Right lobe of liver (tissue), 6 donors: ENCODE data around the gene SNX30. TPM values are rescaled to one million over a fixed set of nuclear protein-coding genes. Genes with fewer than 3 reads are reported as not detected.

Experiments used
- ATAC-seq, 4 donors: fragments of 200-7000 bp; cut with Tn5 transposase; one replicate each; pipeline ENCODE4 v1.9.1; 2020; ENCODE audit warnings: mild to moderate bottlenecking in 4 of 4, moderate library complexity in 4 of 4
- DNase-seq, 3 donors: peaks; one replicate each; pipeline ENCODE4 v3.0.0-alpha.2; 2020
- H3K27ac ChIP-seq, 3 donors: fragments of 200-600 bp; one replicate each; pipeline ENCODE4 v1.8.0; 2022
- H3K27me3 ChIP-seq, 2 donors: fragments of 200-600 bp; one replicate each; pipeline ENCODE4 v1.8.0; 2022
- H3K36me3 ChIP-seq, 4 donors: fragments of 200-600 bp; sonication (generic) in 1 of 4; one replicate each; pipeline versions ENCODE4 v1.5.1 to v1.8.0; 2017 to 2022; ENCODE audit warnings: control low read depth in 1 of 4
- H3K4me1 ChIP-seq, 4 donors: fragments of 200-600 bp; sonication (generic) in 1 of 4; one replicate each; pipeline versions ENCODE4 v1.5.1 to v1.8.0; 2017 to 2022; ENCODE audit warnings: control low read depth in 1 of 4
- H3K4me3 ChIP-seq, 3 donors: fragments of 200-600 bp; one replicate each; pipeline ENCODE4 v1.8.0; 2022
- H3K9me3 ChIP-seq, 4 donors: fragments of 200-600 bp; sonication (generic) in 1 of 4; one replicate each; pipeline versions ENCODE4 v1.5.1 to v1.8.0; 2017 to 2022; ENCODE audit warnings: control low read depth in 1 of 4
- CTCF ChIP-seq, 4 donors: fragments of 200-600 bp in 3 of 4; fragments of 450-650 bp in 1 of 4; IDR thresholded peaks; one replicate each; pipeline versions ENCODE4 v1.5.1 to v1.8.0; 2016 to 2022; ENCODE audit warnings: antibody characterized with exemption in 4 of 4, mild to moderate bottlenecking in 2 of 4
- POLR2A ChIP-seq: fragments of 450-650 bp; IDR thresholded peaks from one replicate; pipeline ENCODE4 v1.6.1; 2017; ENCODE audit warnings: antibody characterized with exemption, mild to moderate bottlenecking
- WGBS: methylation state at CpG from one replicate; pipeline ENCODE4 v1.1.6; 2018; ENCODE audit warnings: low coverage, low lambda C conversion rate; ENCODE audit not compliant: insufficient coverage; ENCODE audit errors: missing lambda C conversion rate; 5-methylcytosine and 5-hydroxymethylcytosine counted together
- intact Hi-C, 2 donors: fragments of 100-400 bp; cut with DNase I; formaldehyde crosslinking; loops; one replicate each; pipeline versions ENCODE4 v1.11.2 to v1.14.1; 2022
- total RNA-seq, 6 experiments: library from RNA; depleted of rRNA in 2 of 6; stranded (reverse); fragments of >200 nt in 2 of 6; fragmentation: NEBNext Ultra II Directional in 3 of 6; extraction: Animal tissue kit (Norgen Biotek cat#: 25700) in 3 of 6; gene quantifications; one replicate each; pipeline versions ENCODE4 v1.1.0 to v1.2.4, GENCODE V29; 2016 to 2023
- donor health status: DM: no; HTN: yes; CAD: no.
- donor health status: DM: no; HTN: no; CAD: no.
- donor health status: DM: no; HTN: no; CAD: no.
- donor health status: DM: no; HTN: yes; CAD: no.
- donor health status: DM: no; HTN: yes; CAD: no.

SNX30 gene
- total RNA-seq, 6 experiments from 2014 or later = 5.2 to 9.0 (median 7.5) TPM

- no peaks in the 10 kb centered on the region for H3K4me1 ChIP-seq
- H3K4me3 ChIP-seq = no peak overlapping the region
- H3K9me3 ChIP-seq = no peaks in the 10 kb centered on the region
- H3K27ac ChIP-seq = no peak overlapping the region
- TF ChIP-seq POLR2A = no peak
- TF ChIP-seq CTCF (IDR thresholded peaks at IDR 0.05) = no peak
- intact Hi-C loops = no loop called here
- 88% methylated on average over 1 of the region's 1 CpG for WGBS
- H3K27me3 ChIP-seq = no peaks in the 10 kb centered on the region
- ATAC-seq (no peak), DNase-seq (no peak)
- H3K36me3 ChIP-seq = no peaks in the 10 kb centered on the region
Measured at GRCh38 chr9:112866662-112867274, 116.2 kb downstream of the SNX30 start.

- H3K27me3 ChIP-seq = no peaks in the 10 kb centered on the region
- no peak for TF ChIP-seq POLR2A
- no peak for TF ChIP-seq CTCF (IDR thresholded peaks at IDR 0.05)
- WGBS = 60% methylated on average over 3 of the region's 3 CpGs
Measured at GRCh38 chr9:112867275-112867991, 116.9 kb downstream of the SNX30 start.

GRCh38 chr9:112868461-112868860 is 117.9 kb downstream of the SNX30 start:
- no peak for ATAC-seq

More at GRCh38 chr9:112867275-112867991, 116.9 kb downstream of the SNX30 start:
- peak in 1 of 4 donors; percentile 14 for ATAC-seq
- Histone ChIP-seq H3K27ac (no peak overlapping the region), H3K4me3 (no peak overlapping the region), H3K9me3 (no peaks in the 10 kb centered on the region), H3K36me3 (no peaks in the 10 kb centered on the region), H3K4me1 (no peaks in the 10 kb centered on the region)
- DNase-seq = no peak
- intact Hi-C loops = no loop called here

GRCh38 chr9:112869041-112869529 is 118.5 kb downstream of the SNX30 start:
- WGBS = 64% methylated on average over 7 of the region's 8 CpGs
- intact Hi-C loops = no loop called here
- no peak for TF ChIP-seq CTCF (IDR thresholded peaks at IDR 0.05)
- TF ChIP-seq POLR2A = no peak
- DNase-seq (no peak), ATAC-seq (no peak)
- H3K9me3 ChIP-seq = no peaks in the 10 kb centered on the region
- H3K4me3 ChIP-seq = no peak overlapping the region
- no peaks in the 10 kb centered on the region for H3K4me1 ChIP-seq
- H3K27ac ChIP-seq = no peak overlapping the region
- no peaks in the 10 kb centered on the region for H3K36me3 ChIP-seq
- no peaks in the 10 kb centered on the region for H3K27me3 ChIP-seq

More at GRCh38 chr9:112868461-112868860, 117.9 kb downstream of the SNX30 start:
- WGBS = 76% methylated on average over 3 of the region's 10 CpGs
- Histone ChIP-seq H3K4me3 (no peak overlapping the region), H3K9me3 (no peaks in the 10 kb centered on the region), H3K4me1 (no peaks in the 10 kb centered on the region), H3K36me3 (no peaks in the 10 kb centered on the region), H3K27me3 (no peaks in the 10 kb centered on the region), H3K27ac (no peak overlapping the region)
- intact Hi-C loops = no loop called here
- no peak for TF ChIP-seq CTCF (IDR thresholded peaks at IDR 0.05)
- TF ChIP-seq POLR2A = no peak
- no peak for DNase-seq
